Stimulated activated effector memory CD8-positive, alpha-beta T cell treated with anti-CD3 and anti-CD28 coated beads, Interleukin-12 subunit alpha, Interleukin-12 subunit beta, amount 100 ng/mL, for 72 hours (primary cell): ENCODE measurements around the gene SEPSECS.
A peak's percentile ranks its signal among the peaks of the same experiment; 100 is the strongest.
"Not testable (repeated sequence)": the region's sequence is repeated elsewhere in the genome, so short reads cannot be mapped to it uniquely, and the experiment has no call there.

Experiments
- ATAC-seq: fragments of 150-1000 bp; cut with Tn5 transposase; 2 replicates; pipeline ENCODE4 v1.10.0; 2021
- DNase-seq, 2 donors: peaks; one replicate each; pipeline ENCODE4 v3.0.0; 2021 to 2022; ENCODE audit warnings: low spot score in 2 of 2
- H3K27ac Mint-ChIP-seq: one replicate; pipeline ENCODE4 v1.8.0; 2022; ENCODE audit warnings: mild to moderate bottlenecking, mixed read lengths
- H3K36me3 Mint-ChIP-seq: one replicate; pipeline ENCODE4 v1.8.0; 2022; ENCODE audit warnings: mild to moderate bottlenecking, mixed read lengths
- H3K4me1 Mint-ChIP-seq: one replicate; pipeline ENCODE4 v1.8.0; 2022; ENCODE audit warnings: mixed read lengths
- H3K4me3 Mint-ChIP-seq: one replicate; pipeline ENCODE4 v1.8.0; 2022; ENCODE audit warnings: mild to moderate bottlenecking, mixed read lengths
- H3K9me3 Mint-ChIP-seq: one replicate; pipeline ENCODE4 v1.8.0; 2022; ENCODE audit warnings: mixed read lengths

The SEPSECS gene

DNA sequence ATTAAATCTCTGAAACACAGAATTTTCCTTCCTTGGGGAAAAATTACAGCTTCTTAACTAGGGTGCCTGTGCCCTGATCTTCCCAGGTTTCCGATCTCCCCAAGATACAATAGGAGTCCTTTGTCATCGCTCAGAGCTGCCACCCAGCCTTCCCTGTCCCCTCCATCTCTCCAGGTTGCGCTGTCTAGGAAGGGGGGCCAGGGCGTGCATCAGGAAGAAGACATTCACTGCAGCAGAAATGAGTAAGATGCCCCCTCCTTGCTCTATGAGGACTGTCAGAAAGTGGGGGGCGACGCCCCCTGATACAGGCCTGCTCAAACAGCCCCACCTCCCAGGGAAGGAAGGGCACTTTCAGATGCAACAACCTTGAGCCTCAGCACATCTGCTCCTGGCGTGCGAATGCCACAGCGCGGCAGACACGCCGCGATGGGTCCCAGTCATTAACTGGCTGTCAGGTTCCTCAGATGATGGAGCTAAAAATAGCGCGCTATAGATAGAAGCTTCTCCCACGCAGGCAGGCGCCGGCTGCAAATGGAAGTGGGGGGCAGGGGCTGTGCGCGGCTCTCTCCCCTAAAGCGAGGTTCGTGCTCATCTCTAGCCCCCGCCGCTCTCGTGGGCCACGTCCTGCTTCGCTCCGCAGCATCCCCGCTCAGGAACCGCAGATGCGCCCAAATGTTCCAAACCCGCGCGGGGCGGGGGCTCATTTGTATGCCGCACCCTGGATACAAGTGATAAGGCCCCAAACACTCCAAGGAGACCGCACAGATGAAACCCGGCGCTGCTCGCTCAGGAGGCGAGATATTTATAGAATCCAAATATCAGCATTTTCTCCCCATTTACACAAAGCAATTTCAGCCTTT lies 71.9 kb downstream of the SEPSECS start:
- Mint-ChIP-seq H3K4me3 (no peak overlapping the region), H3K27ac (no peak overlapping the region), H3K36me3 (no peaks in the 10 kb centered on the region), H3K4me1 (no peaks in the 10 kb centered on the region), H3K9me3 (peaks cover 4% of the 10 kb centered on the region)
- DNase-seq (no peak), ATAC-seq (peak; percentile 34)

DNA sequence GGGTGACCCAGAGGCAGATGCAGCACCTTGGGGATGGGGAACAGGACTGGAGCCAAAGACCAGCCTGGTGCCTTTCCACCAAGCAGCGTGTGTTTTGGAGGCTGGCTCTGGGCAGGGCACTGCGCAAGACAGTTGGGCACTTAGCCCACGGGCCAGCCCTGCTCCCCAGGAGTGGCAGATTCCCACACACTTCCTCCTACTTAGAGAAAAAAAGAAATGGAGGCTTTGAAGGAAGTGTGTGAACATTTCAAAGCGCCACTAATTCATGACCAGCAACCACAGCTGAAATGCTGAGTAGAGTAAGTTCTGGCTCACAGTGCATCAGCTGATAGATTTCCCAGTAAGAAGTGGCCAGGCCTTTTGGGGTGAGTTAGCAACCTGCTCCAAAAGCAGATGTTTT lies 74.6 kb downstream of the SEPSECS start:
- H3K4me1 Mint-ChIP-seq = no peaks in the 10 kb centered on the region
- ATAC-seq = no peak
- H3K4me3 Mint-ChIP-seq = no peak overlapping the region
- no peaks in the 10 kb centered on the region for H3K36me3 Mint-ChIP-seq
- no peaks in the 10 kb centered on the region for H3K9me3 Mint-ChIP-seq
- no peak for DNase-seq
- no peak overlapping the region for H3K27ac Mint-ChIP-seq

DNA sequence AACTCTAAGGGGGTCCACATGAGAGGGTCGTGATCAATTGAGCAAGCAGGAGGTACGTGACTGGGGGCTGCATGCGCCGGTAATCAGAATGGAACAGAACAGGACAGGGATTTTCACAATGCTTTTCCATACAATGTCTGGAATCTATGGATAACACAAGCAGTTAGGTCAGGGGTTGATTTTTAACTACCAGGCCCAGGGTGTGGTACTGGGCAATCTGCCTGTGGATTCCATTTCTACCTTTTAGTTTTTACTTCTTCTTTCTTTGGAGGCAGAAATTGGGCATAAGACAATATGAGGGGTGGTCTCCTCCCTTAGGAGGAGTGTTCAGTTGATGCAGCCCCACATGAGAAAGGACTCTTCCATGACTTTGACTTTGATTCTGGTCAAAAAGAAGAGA lies 76.8 kb downstream of the SEPSECS start:
- H3K9me3 Mint-ChIP-seq, H3K4me1 Mint-ChIP-seq, DNase-seq, H3K27ac Mint-ChIP-seq, ATAC-seq, H3K36me3 Mint-ChIP-seq, H3K4me3 Mint-ChIP-seq: not testable (repeated sequence)

DNA sequence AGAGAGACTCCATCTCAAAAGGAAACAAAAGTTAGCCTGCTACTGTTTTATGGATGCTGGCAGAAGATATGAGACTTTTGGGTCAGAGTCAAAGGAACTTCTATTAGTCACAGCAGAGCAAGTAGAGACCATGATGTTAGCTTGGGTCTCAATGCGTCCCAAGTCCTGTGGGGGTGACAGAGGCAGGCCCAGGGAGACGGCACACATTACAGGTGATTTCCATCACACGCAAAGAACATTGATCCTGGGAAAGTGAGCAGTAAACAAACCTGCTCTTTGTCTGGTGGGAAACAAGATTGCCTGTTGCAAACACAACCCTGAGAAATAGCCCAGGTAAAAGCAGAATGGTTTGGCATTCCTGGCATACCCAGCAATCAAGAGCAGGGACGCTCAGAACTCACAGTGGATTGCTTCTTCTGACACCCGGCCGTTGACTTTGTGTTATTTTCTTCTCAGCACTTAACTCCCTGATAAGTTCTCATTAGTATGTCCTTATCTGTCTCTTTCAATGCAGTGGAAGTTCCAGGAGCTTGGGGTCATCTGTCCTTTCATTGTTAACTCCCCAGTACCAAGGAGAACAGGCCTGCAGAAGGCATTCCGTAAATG lies 78.3 kb downstream of the SEPSECS start:
- H3K27ac Mint-ChIP-seq = no peak overlapping the region

GRCh38 chr4:25080571-25080970 lies 79.7 kb downstream of the SEPSECS start:
- DNase-seq (no peak), ATAC-seq (no peak)
- Mint-ChIP-seq H3K4me1 (no peaks in the 10 kb centered on the region), H3K9me3 (no peaks in the 10 kb centered on the region), H3K4me3 (no peak overlapping the region), H3K27ac (no peak overlapping the region), H3K36me3 (no peaks in the 10 kb centered on the region)

More for the DNA sequence above, 78.3 kb downstream of the SEPSECS start:
- H3K9me3 Mint-ChIP-seq = no peaks in the 10 kb centered on the region
- no peaks in the 10 kb centered on the region for H3K36me3 Mint-ChIP-seq
- no peak for ATAC-seq
- DNase-seq = no peak
- H3K4me1 Mint-ChIP-seq = no peaks in the 10 kb centered on the region
- no peak overlapping the region for H3K4me3 Mint-ChIP-seq

DNA sequence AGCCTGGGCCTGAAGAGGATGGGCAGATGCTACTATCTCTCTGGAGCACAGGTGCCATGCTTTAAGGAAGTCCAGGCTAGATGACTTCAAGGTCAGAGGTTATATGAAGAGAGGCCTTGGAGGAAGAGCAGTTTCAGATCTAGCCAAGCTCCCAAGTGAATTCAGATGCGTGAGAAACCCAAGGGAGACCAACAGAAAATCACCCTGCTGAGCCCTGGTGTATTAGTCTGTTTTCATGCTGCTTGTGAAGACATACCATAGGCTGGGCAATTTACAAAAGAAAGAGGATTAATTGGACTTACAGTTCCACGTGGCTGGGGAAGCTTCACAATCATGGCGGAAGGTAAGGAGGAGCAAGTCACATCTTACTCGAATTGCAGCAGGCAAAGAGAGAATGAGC lies 81.7 kb downstream of the SEPSECS start:
- no peak for DNase-seq
- Mint-ChIP-seq H3K4me3 (no peak overlapping the region), H3K36me3 (no peaks in the 10 kb centered on the region), H3K4me1 (no peaks in the 10 kb centered on the region), H3K27ac (no peak overlapping the region), H3K9me3 (no peaks in the 10 kb centered on the region)
- ATAC-seq = no peak

GRCh38 chr4:25076625-25077398 lies 83.4 kb downstream of the SEPSECS start:
- Mint-ChIP-seq H3K27ac (no peak overlapping the region), H3K4me1 (no peaks in the 10 kb centered on the region), H3K9me3 (no peaks in the 10 kb centered on the region), H3K4me3 (no peak overlapping the region), H3K36me3 (no peaks in the 10 kb centered on the region)
- DNase-seq (no peak), ATAC-seq (no peak)

- no peaks in the 10 kb centered on the region for H3K36me3 Mint-ChIP-seq
- H3K4me1 Mint-ChIP-seq = no peaks in the 10 kb centered on the region
- no peaks in the 10 kb centered on the region for H3K9me3 Mint-ChIP-seq
- no peak overlapping the region for H3K27ac Mint-ChIP-seq
- ATAC-seq = no peak
- no peak overlapping the region for H3K4me3 Mint-ChIP-seq
- DNase-seq = no peak
Measured at GRCh38 chr4:25075851-25076250, 84.4 kb downstream of the SEPSECS start.

DNA sequence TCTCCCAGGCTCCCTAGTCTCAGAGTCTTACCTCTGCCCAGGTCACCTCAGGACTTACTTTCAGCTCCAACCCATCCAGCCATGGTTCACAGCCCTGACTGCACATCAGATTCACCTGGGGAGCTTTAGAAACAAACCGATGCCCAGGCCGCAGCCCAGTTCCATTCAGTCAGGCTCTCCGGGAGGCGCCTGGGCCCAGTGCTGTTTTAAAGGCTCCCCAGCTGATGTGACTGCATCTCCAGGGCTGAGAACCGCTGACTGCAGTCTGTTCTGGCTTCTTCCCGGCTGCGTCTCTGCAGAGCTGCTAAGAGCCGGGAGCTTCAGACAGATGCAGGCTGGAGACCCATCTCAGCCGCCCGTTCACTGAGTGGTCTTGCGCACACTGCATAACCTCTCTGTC lies 85.1 kb downstream of the SEPSECS start:
- ATAC-seq (no peak), DNase-seq (no peak)
- H3K4me1 Mint-ChIP-seq = no peaks in the 10 kb centered on the region
- no peaks in the 10 kb centered on the region for H3K36me3 Mint-ChIP-seq
- no peak overlapping the region for H3K4me3 Mint-ChIP-seq
- H3K27ac Mint-ChIP-seq = no peak overlapping the region
- H3K9me3 Mint-ChIP-seq = no peaks in the 10 kb centered on the region

GRCh38 chr4:25070545-25070944 lies 89.7 kb downstream of the SEPSECS start:
- Mint-ChIP-seq H3K36me3 (no peaks in the 10 kb centered on the region), H3K4me3 (no peak overlapping the region), H3K27ac (no peak overlapping the region), H3K9me3 (peaks cover 4% of the 10 kb centered on the region), H3K4me1 (no peaks in the 10 kb centered on the region)
- no peak for ATAC-seq
- DNase-seq = no peak
